Ovary (tissue), 3 donors: ENCODE data around the gene CTDSPL.

Experiments
- POLR2A ChIP-seq: fragments of 450-650 bp; IDR thresholded peaks from one replicate; pipeline ENCODE4 v1.6.1; 2017; ENCODE audit warnings: antibody characterized with exemption, mild to moderate bottlenecking, moderate library complexity
- TF ChIP-seq, protein P1 (sequence below), 3 donors: fragments of 450-650 bp in 2 of 3; fragments of 200-600 bp in 1 of 3; IDR thresholded peaks; one replicate each; pipeline versions ENCODE4 v1.5.1 to v1.8.0; 2016 to 2022; ENCODE audit warnings: antibody characterized with exemption in 3 of 3, mild to moderate bottlenecking in 1 of 3
- donor health status: DM: no; HTN: no; CAD: no.

DNA sequence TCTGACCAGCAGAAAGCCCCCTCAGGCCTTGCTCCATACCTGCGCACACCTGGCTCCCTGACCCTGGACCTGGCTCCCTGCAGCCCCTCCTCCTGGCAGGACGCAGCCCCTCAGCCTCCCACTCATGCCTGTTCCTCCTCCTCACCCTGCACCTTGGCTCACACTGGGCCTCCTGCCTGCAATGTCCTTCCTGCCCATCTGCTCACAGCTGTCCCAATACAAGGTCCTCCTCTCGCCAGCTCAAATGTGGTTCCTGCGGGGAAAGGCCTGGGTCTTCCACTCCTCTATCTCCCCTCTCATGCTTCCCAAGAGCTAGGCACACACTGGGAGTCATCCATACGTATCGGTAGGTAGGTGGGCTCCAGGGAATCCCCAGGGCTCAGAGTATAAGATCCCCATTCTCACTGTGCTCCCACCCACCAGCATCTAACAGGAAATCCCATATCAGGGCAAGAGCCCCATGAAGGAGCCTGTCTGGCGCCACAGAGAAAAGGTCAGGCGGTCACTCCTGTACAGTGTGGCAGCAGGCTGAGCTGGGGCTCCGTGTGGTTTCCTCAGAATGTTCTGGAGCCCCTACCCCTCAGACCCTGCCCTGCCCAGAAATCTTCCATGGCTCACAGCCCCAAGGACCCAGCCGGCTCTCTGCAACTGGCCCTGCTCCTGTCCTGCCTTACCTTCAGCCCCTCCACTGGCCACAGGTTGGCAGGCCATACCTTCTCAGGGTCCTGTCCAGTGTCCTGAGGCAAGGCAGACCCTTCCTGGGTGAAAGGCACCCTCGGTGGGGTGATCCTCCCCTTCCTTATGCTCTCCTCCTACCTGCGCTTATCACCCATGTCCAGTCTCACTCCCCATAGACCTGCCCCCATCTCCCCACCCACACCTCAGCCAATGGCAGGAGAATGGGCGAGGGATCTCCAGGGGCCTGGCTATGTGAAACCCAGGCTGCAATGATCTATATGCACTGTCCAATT, 156.9 kb downstream of the CTDSPL start:
- TF ChIP-seq, protein P1, sequence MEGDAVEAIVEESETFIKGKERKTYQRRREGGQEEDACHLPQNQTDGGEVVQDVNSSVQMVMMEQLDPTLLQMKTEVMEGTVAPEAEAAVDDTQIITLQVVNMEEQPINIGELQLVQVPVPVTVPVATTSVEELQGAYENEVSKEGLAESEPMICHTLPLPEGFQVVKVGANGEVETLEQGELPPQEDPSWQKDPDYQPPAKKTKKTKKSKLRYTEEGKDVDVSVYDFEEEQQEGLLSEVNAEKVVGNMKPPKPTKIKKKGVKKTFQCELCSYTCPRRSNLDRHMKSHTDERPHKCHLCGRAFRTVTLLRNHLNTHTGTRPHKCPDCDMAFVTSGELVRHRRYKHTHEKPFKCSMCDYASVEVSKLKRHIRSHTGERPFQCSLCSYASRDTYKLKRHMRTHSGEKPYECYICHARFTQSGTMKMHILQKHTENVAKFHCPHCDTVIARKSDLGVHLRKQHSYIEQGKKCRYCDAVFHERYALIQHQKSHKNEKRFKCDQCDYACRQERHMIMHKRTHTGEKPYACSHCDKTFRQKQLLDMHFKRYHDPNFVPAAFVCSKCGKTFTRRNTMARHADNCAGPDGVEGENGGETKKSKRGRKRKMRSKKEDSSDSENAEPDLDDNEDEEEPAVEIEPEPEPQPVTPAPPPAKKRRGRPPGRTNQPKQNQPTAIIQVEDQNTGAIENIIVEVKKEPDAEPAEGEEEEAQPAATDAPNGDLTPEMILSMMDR (IDR thresholded peaks at IDR 0.05) = no peak
- TF ChIP-seq POLR2A = no peak
